Heart left ventricle (tissue), 13 donors: ENCODE data around the gene RNF187.

ENCODE experiments used
- CTCF ChIP-seq, 12 donors: fragments of 200-600 bp; sonication (generic) in 4 of 12; IDR thresholded peaks; one replicate each; pipeline versions ENCODE4 v1.5.0 to v1.8.0; 2018 to 2022; ENCODE audit warnings: antibody characterized with exemption in 12 of 12, mild to moderate bottlenecking in 5 of 12
- POLR2A ChIP-seq, 2 donors: fragments of 450-650 bp; IDR thresholded peaks; one replicate each; pipeline ENCODE4 v1.6.1; 2017; ENCODE audit warnings: antibody characterized with exemption in 2 of 2, mild to moderate bottlenecking in 2 of 2, moderate library complexity in 2 of 2
- donor health status: ischemic (EF 13 %, LVEDD 7.1; RV severe dilation, severe dysfunction).
- donor health status: DM: no; HTN: yes; CAD: no.
- donor health status: DM: no; HTN: no; CAD: no.
- donor health status: ischemic (EF 25% LVEDD 6.9; RV normal size, moderate dysfunction).
- donor health status: ischemic (EF 25% LVEDD 5.7; RV mildly dilated, moderate dysfunction).
- donor health status: ischemic (EF 35%, LVEDD 5.7; RV mildly dilated, moderate dysfunction).
- donor health status: nonischemic (EF 11% LVEDD 7.7; RV severe dilation, severe dysfunction).
- donor health status: DM: yes; HTN: yes; CAD: no.
- donor health status: PGD.
- donor health status: ischemic (EF 29% LVEDD 5.4; RV normal size, mild dysfunction).
- donor health status: nonischemic (EF 23%, LVEDD 6.1; RV moderate dilation, normal function).

GRCh38 chr1:228500143-228500734 is 13.1 kb downstream of the RNF187 start:
- no peak for TF ChIP-seq CTCF (IDR thresholded peaks at IDR 0.05)
- no peak for TF ChIP-seq POLR2A (IDR thresholded peaks at IDR 0.05)
